BE2C (cell line): ENCODE measurements around the gene GTF2IRD1.
"Not testable (repeated sequence)": the region's sequence is repeated elsewhere in the genome, so short reads cannot be mapped to it uniquely, and the experiment has no call there.

Experiments
- DNase-seq: peaks from one replicate; pipeline ENCODE4 v3.0.0-alpha.2; 2020
- H3K27me3 ChIP-seq: fragments of 250-450 bp; sonication (Bioruptor Pico); 2 replicates; pipeline ENCODE4 v1.5.1; 2020; ENCODE audit warnings: mild to moderate bottlenecking
- H3K36me3 ChIP-seq: fragments of 250-450 bp; sonication (Bioruptor Pico); 2 replicates; pipeline ENCODE4 v1.5.1; 2020; ENCODE audit warnings: mild to moderate bottlenecking
- H3K4me1 ChIP-seq: fragments of 250-450 bp; sonication (Bioruptor Pico); 2 replicates; pipeline ENCODE4 v1.5.1; 2020
- H3K4me3 ChIP-seq: 2 replicates; pipeline ENCODE4 v1.5.1; 2011; ENCODE audit warnings: low read depth, low read length
- H3K9me3 ChIP-seq: fragments of 250-450 bp; sonication (Bioruptor Pico); 2 replicates; pipeline ENCODE4 v1.5.1; 2020
- TF ChIP-seq, protein P1 (sequence below): IDR thresholded peaks from 2 replicates; pipeline ENCODE4 v1.5.1; 2012; ENCODE audit warnings: mild to moderate bottlenecking, low read depth, low read length

Gene GTF2IRD1

DNA sequence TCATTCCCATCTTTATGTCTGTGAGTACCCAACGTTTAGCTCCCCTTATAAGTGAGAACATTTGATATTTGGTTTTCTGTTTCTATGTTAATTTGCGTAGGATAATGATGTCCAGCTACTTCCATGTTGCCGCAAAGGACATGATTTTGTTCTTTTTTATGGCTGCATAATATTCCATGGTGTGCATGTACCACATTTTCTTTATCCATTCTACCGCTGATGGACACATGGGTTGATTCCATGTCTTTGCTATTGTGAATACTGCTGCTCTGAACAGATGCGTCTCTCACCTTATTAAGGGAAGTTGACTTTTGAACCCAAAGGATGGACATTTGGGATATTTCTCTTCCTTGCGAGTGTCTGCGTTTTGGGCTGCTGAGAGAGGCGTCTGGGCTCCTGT is 50.2 kb downstream of the GTF2IRD1 start:
- peaks cover 11% of the 10 kb centered on the region for H3K4me1 ChIP-seq
- no peaks in the 10 kb centered on the region for H3K27me3 ChIP-seq
- peaks cover 4% of the 10 kb centered on the region for H3K36me3 ChIP-seq
- TF ChIP-seq, protein P1, sequence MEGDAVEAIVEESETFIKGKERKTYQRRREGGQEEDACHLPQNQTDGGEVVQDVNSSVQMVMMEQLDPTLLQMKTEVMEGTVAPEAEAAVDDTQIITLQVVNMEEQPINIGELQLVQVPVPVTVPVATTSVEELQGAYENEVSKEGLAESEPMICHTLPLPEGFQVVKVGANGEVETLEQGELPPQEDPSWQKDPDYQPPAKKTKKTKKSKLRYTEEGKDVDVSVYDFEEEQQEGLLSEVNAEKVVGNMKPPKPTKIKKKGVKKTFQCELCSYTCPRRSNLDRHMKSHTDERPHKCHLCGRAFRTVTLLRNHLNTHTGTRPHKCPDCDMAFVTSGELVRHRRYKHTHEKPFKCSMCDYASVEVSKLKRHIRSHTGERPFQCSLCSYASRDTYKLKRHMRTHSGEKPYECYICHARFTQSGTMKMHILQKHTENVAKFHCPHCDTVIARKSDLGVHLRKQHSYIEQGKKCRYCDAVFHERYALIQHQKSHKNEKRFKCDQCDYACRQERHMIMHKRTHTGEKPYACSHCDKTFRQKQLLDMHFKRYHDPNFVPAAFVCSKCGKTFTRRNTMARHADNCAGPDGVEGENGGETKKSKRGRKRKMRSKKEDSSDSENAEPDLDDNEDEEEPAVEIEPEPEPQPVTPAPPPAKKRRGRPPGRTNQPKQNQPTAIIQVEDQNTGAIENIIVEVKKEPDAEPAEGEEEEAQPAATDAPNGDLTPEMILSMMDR: no peak
- no peaks in the 10 kb centered on the region for H3K9me3 ChIP-seq
- DNase-seq: no peak
- no peak overlapping the region for H3K4me3 ChIP-seq

DNA sequence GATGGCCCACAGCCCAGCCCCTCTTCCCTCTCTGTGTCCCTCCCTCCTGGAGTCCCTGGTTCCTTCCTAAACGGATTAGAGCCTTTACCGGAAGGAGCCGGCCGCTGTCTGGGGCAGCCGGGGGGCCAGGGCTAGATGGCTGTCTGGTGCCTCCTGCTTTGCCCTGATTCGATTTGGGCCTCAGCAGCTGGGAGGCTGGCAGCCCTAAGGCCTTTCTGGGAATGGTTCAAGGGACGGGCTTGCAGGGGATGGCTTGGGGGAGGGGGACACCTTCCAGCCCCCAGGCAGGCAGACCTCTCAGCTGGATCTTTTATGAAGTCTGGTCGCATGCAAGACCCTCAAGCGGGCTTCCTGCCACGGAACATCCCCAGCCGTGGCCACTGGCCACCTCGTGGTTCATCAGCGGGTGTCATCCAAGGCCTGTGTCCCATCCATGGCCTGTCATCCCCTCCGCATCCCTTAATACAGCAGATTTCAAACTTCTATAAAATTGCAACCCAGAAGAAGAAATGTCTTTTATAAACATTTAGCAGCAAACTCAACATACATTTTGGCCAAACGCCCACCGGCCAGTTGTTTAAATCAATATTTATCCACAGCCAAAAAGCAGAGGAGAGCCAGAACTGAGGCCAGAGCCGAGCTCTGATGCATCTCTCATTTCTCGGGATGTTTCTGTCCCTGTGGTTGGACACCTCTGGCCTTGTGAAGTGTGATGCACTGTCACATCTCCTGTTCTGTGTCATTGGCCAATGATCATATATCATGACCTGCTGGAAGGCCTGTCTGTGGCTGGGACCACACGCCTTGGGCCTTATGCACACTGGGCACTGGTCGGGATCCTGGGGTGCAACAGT is 52.0 kb downstream of the GTF2IRD1 start:
- TF ChIP-seq, protein P1: no peak
- Histone ChIP-seq H3K4me1 (peaks cover 11% of the 10 kb centered on the region), H3K4me3 (peak overlapping the region; percentile 38; the same call in 1 of the 2 replicates), H3K27me3 (no peaks in the 10 kb centered on the region), H3K36me3 (no peaks in the 10 kb centered on the region; the same call in 1 of the 2 replicates), H3K9me3 (no peaks in the 10 kb centered on the region)
- peak; percentile 95 for DNase-seq

DNA sequence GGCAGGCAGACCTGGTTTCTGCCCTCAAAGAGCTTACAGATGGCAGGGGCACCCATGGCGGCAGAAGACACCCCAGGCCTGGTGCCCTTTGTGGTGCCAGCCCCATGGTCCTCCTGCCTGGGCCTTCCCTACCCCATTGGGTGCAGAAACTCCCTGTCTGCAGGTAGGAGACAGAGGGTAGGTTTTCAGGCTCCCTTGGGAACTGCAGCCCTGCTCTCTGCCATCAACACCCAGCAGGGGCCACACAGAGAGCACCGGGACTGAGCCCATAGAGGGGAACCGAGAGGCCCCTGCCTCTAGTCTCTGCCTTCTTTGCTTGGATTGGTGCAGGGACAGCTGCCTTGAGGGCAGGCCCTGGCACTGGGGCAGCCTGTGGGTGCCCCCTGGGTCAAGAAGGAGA is 52.6 kb downstream of the GTF2IRD1 start:
- Histone ChIP-seq H3K27me3 (no peaks in the 10 kb centered on the region), H3K9me3 (no peaks in the 10 kb centered on the region), H3K36me3 (no peaks in the 10 kb centered on the region; the same call in 1 of the 2 replicates), H3K4me3 (no peak overlapping the region), H3K4me1 (peaks cover 11% of the 10 kb centered on the region)
- TF ChIP-seq, protein P1: no peak
- no peak for DNase-seq

DNA sequence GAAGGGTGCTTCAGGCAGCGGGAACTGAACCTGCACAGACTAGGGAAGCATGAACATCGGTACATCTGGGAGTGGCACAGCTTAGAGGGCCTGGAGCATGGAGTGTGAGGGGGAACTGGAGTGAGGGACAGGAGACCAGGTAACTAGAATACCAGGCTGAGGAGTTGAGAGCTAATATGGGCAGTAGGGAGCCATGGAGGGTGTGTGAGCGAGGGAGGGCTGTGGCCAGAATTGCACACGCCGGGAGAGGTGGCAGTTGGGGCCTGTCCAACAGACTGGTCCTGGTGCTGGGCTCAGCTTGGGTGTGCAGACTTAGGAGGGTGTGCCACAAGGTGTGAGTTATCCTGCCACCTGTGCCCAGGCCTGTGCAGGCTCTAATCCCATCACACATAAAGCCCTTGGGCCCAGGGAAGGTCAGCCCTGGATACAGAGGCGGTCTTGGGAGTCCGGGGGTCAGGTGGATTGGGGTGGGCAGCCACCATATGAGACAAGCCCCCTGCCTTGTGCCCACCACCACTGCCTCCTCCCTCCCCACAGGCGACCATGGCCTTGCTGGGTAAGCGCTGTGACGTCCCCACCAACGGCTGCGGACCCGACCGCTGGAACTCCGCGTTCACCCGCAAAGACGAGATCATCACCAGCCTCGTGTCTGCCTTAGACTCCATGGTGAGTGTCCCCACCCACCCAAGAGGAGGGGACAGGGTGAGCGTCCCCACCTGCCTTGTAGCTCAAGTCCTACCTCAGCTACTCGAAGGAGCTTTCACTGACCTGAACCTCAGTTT is 54.0 kb downstream of the GTF2IRD1 start:
- H3K36me3 ChIP-seq: peaks cover 4% of the 10 kb centered on the region
- H3K9me3 ChIP-seq: no peaks in the 10 kb centered on the region
- H3K27me3 ChIP-seq: no peaks in the 10 kb centered on the region
- H3K4me1 ChIP-seq: peaks cover 11% of the 10 kb centered on the region
- H3K4me3 ChIP-seq: no peak overlapping the region
- TF ChIP-seq, protein P1: no peak
- DNase-seq: no peak

DNA sequence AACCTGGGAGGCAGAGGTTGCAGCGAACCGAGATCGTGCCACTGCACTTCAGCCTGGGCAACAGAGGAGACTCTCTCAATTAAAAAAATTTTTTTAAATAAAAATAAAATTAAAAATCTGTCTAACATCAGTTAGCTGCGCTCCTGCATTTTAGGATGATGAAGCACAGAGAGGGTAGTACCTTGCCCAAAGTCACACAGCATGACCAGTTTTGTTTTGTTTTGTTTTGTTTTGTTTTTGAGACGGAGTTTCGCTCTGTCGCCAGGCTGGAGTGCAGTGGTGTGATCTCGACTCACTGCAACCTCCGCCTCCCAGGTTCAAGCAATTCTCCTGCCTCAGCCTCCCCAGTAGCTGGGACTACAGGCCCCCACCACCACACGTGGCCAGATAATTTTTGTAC is 55.7 kb downstream of the GTF2IRD1 start:
- peaks cover 22% of the 10 kb centered on the region for H3K36me3 ChIP-seq
- H3K4me3 ChIP-seq: not testable (repeated sequence)

DNA sequence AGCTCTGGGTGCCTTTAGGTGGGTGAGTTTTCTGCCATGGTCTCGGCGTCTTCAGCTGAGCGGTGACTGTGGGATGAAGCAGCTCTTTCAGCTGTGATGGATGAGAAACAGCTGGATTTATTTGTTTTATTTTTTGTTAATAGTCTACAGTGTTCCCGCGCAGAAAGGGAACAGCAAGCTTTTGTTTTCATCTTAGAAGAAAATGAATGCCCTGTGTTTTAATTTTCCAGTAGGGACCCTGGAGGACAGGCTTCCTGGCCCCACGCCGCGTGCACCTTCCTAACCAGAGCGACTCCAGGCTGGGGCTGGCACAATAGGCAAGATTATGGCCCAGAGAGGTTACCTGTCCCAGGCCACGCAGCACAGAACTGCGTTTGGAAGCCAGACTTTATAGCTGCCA is 57.6 kb downstream of the GTF2IRD1 start:
- DNase-seq: no peak
- peaks cover 38% of the 10 kb centered on the region for H3K36me3 ChIP-seq

More for the DNA sequence above, 55.7 kb downstream of the GTF2IRD1 start:
- peaks cover 16% of the 10 kb centered on the region for H3K4me1 ChIP-seq
- DNase-seq, H3K9me3 ChIP-seq, H3K27me3 ChIP-seq: not testable (repeated sequence)

More for the DNA sequence above, 57.6 kb downstream of the GTF2IRD1 start:
- Histone ChIP-seq H3K9me3 (no peaks in the 10 kb centered on the region), H3K4me3 (no peak overlapping the region), H3K4me1 (peaks cover 11% of the 10 kb centered on the region), H3K27me3 (no peaks in the 10 kb centered on the region)
- TF ChIP-seq, protein P1: no peak
